ENCODE measurements around the gene CREG2. TPM values are rescaled to one million over a fixed set of nuclear protein-coding genes. Genes with fewer than 3 reads are reported as not detected.

Gene CREG2
- total RNA-seq, 1 experiment from 2014 or later = 1.3 TPM

DNA sequence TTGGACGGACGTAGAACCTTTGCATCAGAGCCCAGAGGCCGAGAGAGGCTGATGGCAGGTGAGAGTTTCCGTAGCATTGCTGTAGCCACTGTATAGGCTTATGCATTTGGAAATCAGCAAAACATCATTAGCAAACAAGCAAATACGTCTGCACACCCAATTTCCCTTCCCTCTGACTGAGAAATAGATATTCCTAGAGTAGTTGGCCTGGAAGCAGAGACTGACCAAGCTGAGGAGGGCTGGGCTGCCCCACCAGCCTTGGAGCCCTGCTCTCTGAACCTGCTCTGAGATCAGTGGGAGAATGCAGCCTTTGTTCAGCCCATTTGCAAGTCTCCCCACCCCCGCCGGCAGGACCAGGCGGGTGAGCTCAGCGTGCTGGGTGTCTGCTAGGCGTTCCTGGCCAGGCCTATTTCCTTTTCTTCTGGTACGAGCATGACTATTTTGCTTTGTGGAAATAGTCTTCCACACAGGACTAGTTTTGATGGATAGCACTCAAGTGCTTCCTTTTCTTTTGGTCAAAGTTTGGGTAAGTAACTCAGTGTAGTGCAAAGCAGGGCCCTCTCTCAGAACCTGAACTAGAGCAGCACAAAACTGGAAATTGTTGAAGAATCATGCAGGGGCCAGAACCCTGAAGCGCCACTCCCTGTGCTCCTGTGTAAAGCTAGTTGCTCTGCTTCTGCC lies 56.9 kb downstream of the CREG2 start:
- no peak overlapping the region for H3K4me3 Mint-ChIP-seq (ENCODE audit: low read depth, unreplicated experiment)
- intact Hi-C loops (cut with micrococcal nuclease; ENCODE audit: unreplicated experiment) = loop anchor here (1.0 kb wide), 1 partner anchor 24 kb away; no protein-coding TSS in a partner anchor
- TF ChIP-seq CTCF (IDR thresholded peaks at IDR 0.05; ENCODE audit: unreplicated experiment) = no peak

DNA sequence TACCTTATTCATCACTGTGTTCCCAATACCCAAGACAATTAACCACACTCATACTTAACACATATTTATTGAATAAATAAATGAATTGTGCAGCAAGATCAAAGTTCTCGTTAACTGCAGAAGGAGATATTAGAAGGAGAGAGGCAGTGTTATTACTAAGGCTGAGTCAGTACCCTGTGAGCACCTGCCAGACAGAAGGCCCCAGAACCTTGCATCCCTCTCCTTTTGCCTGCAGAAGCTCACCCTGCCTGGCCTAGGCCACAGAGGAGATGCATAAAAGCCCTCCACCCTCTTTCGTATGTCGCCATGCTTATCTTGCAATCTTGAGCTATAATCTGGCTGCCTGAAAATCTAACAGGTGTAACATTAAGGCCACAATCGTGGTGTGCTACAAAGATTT lies 58.3 kb downstream of the CREG2 start:
- no peak for TF ChIP-seq CTCF (IDR thresholded peaks at IDR 0.05; ENCODE audit: unreplicated experiment)
- intact Hi-C loops (cut with micrococcal nuclease; ENCODE audit: unreplicated experiment) = no loop called here
- Mint-ChIP-seq H3K27ac (ENCODE audit: unreplicated experiment) (no peak overlapping the region), H3K9me3 (ENCODE audit: low read depth, unreplicated experiment) (no peaks in the 10 kb centered on the region), H3K27me3 (ENCODE audit: unreplicated experiment) (no peaks in the 10 kb centered on the region), H3K36me3 (ENCODE audit: insufficient read depth, unreplicated experiment) (no peaks in the 10 kb centered on the region), H3K4me3 (ENCODE audit: low read depth, unreplicated experiment) (no peak overlapping the region), H3K4me1 (ENCODE audit: low read depth, unreplicated experiment) (no peaks in the 10 kb centered on the region)
- DNase-seq = no peak
- CTCF ChIA-PET = interaction anchor here (0.5 to 1.8 kb wide), 3 partner anchors 20 to 111 kb away, joined by 3 to 4 read pairs (median 4); partner anchors contain the start of gene RNF149
- BruUV-seq (replicated peaks) = no TSS peak

More for the DNA sequence above, 56.9 kb downstream of the CREG2 start:
- CTCF ChIA-PET = interaction anchor here (0.9 to 1.5 kb wide), 3 partner anchors 11 to 58 kb away, joined by 3 to 12 read pairs (median 4); partner anchors contain the start of gene RNF149
- no peaks in the 10 kb centered on the region for H3K27me3 Mint-ChIP-seq (ENCODE audit: unreplicated experiment)
- no TSS peak for BruUV-seq (replicated peaks)
- H3K9me3 Mint-ChIP-seq (ENCODE audit: low read depth, unreplicated experiment) = no peaks in the 10 kb centered on the region
- no peaks in the 10 kb centered on the region for H3K36me3 Mint-ChIP-seq (ENCODE audit: insufficient read depth, unreplicated experiment)
- H3K4me1 Mint-ChIP-seq (ENCODE audit: low read depth, unreplicated experiment) = no peaks in the 10 kb centered on the region
- DNase-seq = peak; percentile 83
- H3K27ac Mint-ChIP-seq (ENCODE audit: unreplicated experiment) = peak overlapping the region; percentile 66

DNA sequence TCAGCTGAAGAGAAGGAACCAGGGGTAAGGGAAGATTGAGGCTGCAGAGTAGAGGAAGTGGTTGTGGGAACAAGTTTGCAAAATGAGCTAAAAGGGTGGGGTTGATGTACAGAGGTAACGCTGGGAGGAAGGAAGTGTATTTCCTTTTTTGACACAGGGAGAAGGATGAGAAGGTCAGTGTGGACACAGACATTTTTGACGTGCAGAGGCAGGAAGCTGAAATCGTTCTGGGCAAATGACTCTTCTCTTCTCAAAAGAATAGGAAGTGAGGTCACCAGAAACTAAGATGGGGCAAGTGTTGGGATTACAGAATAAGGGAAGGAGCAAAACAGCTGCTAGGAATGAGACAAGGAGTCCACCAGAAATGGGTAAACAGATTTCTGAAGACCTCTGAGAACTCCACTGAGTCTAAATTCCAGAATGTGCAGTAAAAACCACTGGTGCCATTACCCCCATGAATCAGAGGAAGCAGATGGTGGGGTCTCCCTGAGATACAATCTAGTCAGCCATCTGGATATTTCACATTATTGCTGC lies 58.8 kb downstream of the CREG2 start:
- intact Hi-C loops (cut with micrococcal nuclease; ENCODE audit: unreplicated experiment) = no loop called here
- Mint-ChIP-seq H3K27ac (ENCODE audit: unreplicated experiment) (no peak overlapping the region), H3K36me3 (ENCODE audit: insufficient read depth, unreplicated experiment) (no peaks in the 10 kb centered on the region), H3K9me3 (ENCODE audit: low read depth, unreplicated experiment) (no peaks in the 10 kb centered on the region), H3K27me3 (ENCODE audit: unreplicated experiment) (no peaks in the 10 kb centered on the region), H3K4me3 (ENCODE audit: low read depth, unreplicated experiment) (no peak overlapping the region), H3K4me1 (ENCODE audit: low read depth, unreplicated experiment) (no peaks in the 10 kb centered on the region)
- DNase-seq = no peak
- no TSS peak for BruUV-seq (replicated peaks)
- CTCF ChIA-PET = interaction anchor here (0.5 to 1.8 kb wide), 6 partner anchors 14 to 110 kb away, joined by 3 to 4 read pairs (median 4); partner anchors contain the start of gene RNF149
- TF ChIP-seq CTCF (IDR thresholded peaks at IDR 0.05; ENCODE audit: unreplicated experiment) = no peak

DNA sequence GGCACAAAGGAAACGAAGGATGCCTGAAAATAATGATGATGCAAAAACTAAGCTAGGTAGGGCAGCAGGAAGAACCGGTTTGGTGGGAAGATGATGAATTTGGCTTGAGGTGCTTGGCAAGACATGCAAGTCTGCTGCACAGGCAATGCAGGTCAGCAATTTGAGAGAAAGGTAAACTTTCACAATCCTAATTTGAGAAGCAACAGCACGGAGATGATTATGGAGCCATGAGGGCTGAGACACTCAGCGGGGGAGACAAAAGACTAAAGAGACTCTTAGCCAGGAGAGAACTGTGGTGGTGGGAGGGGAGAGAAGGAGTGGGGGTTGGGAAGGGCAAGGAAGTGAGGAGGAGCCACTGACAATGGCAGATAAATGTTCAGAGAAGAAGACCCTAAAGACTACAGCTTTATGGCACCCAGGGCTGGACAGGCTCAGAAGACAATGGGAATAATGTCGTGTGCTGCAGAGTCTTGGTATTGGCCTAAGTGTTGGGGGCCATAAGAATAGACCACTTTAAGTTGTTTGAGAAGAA lies 59.4 kb downstream of the CREG2 start:
- Mint-ChIP-seq H3K27me3 (ENCODE audit: unreplicated experiment) (no peaks in the 10 kb centered on the region), H3K4me1 (ENCODE audit: low read depth, unreplicated experiment) (no peaks in the 10 kb centered on the region), H3K4me3 (ENCODE audit: low read depth, unreplicated experiment) (no peak overlapping the region), H3K36me3 (ENCODE audit: insufficient read depth, unreplicated experiment) (no peaks in the 10 kb centered on the region), H3K27ac (ENCODE audit: unreplicated experiment) (no peak overlapping the region), H3K9me3 (ENCODE audit: low read depth, unreplicated experiment) (no peaks in the 10 kb centered on the region)
- no peak for TF ChIP-seq CTCF (IDR thresholded peaks at IDR 0.05; ENCODE audit: unreplicated experiment)
- peak; percentile 77 for DNase-seq
- intact Hi-C loops (cut with micrococcal nuclease; ENCODE audit: unreplicated experiment) = no loop called here
- CTCF ChIA-PET = interaction anchor here (0.6 to 1.8 kb wide), 7 partner anchors 14 to 374 kb away, joined by 3 to 5 read pairs (median 3); partner anchors contain the start of gene RNF149
- no TSS peak for BruUV-seq (replicated peaks)

Data from Calu3 (cell line).